GM23248 (cell line): ENCODE data around the gene STIM1.

ENCODE experiments used
- EZH2 ChIP-seq: fragments of 200-600 bp; sonication (generic); IDR thresholded peaks from 2 replicates; pipeline ENCODE4 v1.6.1; 2018; ENCODE audit warnings: antibody characterized with exemption, mild to moderate bottlenecking; ENCODE audit not compliant: insufficient read depth, poor library complexity, severe bottlenecking
- EZH2phosphoT487 ChIP-seq: fragments of 200-600 bp; sonication (generic); IDR thresholded peaks from 2 replicates; pipeline ENCODE4 v1.6.1; 2018; ENCODE audit warnings: antibody characterized with exemption, moderate library complexity, mild to moderate bottlenecking, low read depth; ENCODE audit not compliant: insufficient read depth

GRCh38 chr11:3823303-3823702 is 32.2 kb upstream of the STIM1 start:
- TF ChIP-seq EZH2 = no peak
- TF ChIP-seq EZH2phosphoT487 = no peak
